Measurements from ENCODE around the gene TMEM101.
"Not testable (repeated sequence)": the region's sequence is repeated elsewhere in the genome, so short reads cannot be mapped to it uniquely, and the experiment has no call there.

Gene TMEM101

GRCh38 chr17:44014437-44015172 lies at the start of gene TMEM101:
Gene TMEM101, minus strand, starts transcription at chr17:44014963. Its CDS starts 11 bp downstream, at chr17:44014952.
- peak; percentile 89 for DNase-seq

DNA sequence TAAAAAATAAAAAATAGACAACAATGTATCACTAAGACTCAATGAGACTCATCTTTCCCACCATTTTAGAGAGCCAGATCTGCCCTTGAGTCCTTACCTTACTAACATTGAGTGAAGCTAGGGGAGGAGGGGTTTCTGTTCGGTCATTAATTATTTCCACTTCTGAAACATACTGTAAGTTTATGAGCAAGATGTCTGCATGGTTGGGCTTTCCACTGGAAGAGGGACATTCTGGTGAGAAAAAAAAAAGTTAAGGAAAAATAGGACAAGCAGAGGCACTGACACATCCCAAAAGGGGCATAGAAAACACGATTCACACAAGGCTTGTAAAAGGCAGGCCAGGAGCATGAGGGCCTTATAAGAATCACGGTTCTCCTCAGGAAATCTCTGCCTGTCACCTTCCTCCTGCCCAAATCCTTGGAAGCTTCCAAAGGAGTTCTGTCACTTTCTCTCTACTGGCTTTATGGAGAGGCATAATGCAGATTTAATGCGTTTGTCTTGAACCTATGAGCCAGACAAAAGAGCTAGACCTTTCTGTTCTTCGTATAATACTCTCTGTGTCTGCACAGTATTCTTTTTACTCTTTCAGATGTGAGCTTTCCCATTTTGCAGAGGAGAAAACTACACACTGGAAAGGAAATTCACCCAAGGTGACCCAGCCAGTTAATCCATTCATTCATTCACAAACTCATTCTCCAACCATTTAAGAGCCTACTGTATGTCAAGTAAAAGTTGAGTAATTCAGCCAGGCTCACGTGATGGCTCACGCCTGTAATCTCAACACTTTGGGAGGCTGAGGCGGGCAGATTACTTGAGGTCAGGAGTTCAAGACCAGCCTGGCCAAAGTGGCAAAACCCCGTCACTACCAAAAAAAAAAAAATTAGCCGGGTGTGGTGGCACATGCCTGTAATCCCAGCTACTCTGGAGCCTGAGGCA lies 49.2 kb upstream of the TMEM101 start:
- no peak for DNase-seq

GRCh38 chr17:44062871-44063270 lies 48.1 kb upstream of the TMEM101 start:
- DNase-seq = no peak

DNA sequence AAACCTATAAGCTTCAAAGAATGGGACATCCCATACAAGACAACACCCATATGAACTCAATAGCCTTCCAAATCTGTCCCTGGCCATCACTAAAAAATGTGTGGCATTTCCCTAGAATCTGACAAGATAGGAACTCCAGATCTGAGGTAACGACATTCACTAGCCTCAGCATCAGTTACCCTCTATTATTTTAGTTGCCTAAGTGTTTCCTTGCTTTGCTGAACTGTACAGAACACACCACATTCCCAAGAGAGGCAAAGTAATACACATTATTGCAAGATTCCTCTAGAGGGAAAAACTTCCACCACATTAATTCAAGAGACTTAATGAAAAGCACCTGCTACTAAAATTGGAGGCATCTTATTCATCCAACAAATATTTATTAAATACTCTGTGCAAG lies 46.7 kb upstream of the TMEM101 start:
- DNase-seq = no peak

DNA sequence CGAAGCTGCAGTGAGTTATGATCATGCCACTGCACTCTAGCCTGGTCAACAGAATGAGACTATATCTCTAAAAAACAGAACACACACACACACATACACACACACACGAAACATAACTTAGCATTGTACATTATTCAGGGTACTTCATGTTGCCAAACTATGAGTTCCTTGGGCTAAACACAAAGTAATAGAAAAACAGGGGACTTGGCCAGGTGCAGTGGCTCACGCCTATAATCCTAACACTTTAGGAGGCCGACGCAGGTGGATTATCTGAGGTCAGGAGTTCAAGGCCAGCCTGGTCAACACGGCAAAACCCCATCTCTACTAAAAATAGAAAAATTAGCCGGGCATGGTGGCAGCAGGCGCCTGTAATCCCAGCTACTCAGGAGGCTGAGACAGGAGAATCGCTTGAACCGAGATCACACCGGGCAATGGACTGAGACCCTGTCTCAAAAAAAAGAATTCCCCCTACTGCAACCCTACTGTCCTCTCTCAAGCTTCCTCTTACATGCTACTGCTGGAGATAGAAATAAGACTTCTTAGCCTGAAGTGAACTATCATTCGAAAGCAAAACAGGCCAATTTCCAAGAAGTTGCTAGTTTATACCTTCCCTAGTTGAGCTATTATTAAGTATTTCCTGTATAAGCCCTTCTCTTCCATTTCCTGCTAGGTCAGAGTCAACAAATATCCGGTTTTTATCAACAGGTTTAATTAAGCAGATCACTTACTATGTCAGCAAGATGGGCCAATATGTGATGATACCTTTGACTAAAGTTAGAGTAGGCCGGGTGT lies 44.5 kb upstream of the TMEM101 start:
- no peak for DNase-seq

DNA sequence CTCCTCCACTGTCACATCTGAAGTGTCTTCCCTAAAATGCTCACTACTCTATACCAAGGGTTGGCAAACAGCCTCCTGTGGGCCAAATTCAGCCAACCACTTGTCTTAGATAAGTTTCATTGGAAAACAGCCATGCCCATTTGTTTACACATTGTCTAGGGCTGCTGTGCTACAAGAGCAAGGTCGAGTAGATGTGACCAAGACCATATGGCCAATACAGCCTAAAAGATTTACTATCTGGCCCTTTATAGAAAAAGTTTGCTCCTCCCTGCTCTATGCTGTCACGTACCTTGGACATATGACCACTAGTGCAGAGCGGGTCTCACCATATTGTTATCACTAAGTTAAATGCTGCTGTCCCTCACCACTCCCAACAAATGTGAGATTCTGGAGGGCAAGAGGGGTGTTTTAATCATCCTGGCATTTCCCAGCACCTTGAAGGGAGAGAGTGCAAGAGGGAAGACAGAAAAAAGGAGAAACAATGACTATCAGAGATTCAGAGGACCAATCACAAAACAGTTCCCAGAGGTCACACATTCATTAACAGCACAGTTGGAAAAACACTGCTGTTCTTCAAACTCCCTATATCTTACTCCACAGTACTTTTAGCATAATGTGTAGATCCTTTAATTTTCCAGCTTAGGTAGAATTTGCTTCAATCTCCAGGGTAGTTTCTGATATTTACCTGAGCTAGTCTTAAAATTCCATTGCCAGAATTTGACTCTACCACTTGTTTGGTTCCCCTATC lies 38.5 kb upstream of the TMEM101 start:
- no peak for DNase-seq

DNA sequence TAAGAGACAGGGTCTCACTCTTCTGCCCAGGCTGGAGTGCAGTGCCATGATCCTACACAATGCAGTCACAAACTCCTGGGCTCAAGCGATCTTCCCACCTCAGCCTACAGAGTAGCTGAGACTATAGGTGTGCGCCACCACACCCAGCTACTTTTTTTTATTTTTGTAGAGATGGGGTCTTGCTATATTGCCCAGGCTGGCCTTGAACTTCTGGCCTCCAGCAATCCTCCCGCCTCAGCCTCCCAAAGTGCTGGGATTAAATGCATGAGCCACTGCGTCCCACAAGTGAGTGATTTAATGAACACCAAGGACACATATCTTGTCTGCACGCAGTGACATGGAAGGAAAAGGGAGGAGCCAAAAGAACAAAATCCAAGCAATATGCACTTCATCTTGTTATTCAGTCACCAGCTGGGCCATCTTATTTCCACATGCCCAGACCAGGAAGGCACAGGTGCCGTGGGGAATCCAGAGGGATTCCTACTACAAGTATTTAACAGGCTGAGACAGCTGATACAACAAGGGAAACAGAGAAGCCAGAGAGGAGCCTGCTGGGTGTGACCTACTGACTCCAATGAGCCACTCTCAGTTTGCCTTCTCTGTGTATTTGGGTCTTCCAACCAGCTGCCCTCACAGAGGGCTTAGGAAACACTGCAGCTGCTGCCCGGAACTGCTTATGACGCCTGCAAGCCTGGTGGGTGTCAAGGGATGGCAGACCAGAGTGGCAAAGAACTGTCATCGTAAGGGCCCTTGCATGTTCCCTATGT lies 34.7 kb upstream of the TMEM101 start:
- no peak for DNase-seq

- not testable (repeated sequence) for DNase-seq
These were observed 32.1 kb upstream of the TMEM101 start for GRCh38 chr17:44046893-44047292.

GRCh38 chr17:44045486-44045885 lies 30.7 kb upstream of the TMEM101 start:
- no peak for DNase-seq

DNA sequence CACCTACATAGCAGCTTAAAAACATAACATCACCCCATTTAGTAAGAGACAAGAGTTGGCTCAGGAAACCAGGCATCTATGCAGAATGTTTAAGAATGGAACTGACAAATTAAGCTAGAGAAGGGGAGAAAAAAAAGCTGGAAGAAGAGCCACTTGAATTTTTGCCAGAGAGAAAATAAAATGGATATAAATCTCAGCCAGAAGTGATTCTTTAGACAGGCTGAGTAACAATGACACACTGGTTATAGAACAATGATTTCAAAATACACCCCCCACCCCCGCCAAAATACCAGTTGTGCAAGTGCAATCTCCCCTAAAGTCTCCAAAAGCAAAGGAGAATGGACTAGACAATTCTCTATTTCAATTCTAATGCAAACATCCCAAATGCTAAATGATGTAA lies 29.3 kb upstream of the TMEM101 start:
- DNase-seq = no peak

DNA sequence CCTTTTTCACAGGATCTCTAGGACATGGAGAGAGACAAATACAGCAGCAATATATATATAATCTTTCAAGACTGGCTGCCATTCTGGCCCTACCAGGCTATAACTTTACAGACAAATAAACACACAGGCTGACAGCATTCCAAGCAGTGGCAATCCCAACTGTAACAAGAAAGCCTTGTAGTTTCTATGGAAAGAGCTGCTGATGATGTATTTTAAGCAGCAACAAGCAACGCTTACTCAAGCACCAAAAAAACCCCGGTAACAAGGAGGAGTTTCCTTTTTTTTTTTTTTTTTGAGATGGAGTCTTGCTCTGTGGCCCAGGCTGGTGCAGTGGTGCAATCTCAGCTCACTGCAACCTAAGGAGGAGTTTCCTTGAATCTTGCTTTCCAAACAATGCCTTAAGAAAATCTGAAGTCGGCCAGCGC lies 28.5 kb upstream of the TMEM101 start:
- no peak for DNase-seq

GRCh38 chr17:44039829-44040635 lies 25.3 kb upstream of the TMEM101 start:
- no peak for DNase-seq

DNA sequence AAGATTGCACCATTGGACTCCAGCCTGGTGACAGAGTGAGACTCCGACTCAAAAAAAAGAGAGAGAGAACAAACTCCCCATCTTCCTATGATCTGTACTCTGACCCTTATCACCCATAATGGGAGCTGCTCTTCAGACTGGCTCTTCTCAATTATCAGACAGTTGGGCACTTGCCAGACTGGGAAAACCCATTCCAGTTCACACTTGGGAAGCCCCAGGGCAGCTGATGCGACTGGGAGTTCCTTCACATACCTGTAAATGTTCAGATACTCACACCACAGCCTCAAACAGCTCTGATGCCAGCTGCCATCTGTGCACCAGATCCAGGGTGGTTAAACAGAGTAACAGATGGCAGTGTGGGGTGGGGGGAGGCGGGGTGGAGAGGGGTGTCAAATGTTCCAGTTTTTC lies 23.8 kb upstream of the TMEM101 start:
- no peak for DNase-seq

- DNase-seq = no peak
These were observed 22.7 kb upstream of the TMEM101 start for GRCh38 chr17:44037471-44037870.

- DNase-seq = not testable (repeated sequence)
These were observed 19.9 kb upstream of the TMEM101 start for GRCh38 chr17:44034688-44035087.

GRCh38 chr17:44033861-44034408 lies 19.2 kb upstream of the TMEM101 start:
- DNase-seq = no peak

DNA sequence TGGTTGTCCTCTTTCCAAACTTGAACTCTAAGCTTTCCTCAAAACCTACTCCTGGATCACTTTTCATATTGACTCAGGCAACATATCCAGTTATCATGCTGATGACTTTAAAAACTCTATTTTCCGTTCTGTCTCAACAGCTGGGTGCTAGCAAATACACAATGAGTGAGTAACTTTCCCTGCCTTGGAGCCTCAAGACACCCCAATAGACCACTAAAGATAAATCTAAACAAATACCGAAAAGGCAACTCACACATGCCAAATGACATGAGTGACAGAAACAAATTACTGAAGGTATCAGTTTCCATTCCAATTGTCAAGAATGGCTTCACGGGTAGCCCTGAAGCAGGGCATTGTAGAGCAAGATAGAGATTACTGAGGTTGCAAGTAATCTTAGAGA lies 15.7 kb upstream of the TMEM101 start:
- DNase-seq = no peak

DNA sequence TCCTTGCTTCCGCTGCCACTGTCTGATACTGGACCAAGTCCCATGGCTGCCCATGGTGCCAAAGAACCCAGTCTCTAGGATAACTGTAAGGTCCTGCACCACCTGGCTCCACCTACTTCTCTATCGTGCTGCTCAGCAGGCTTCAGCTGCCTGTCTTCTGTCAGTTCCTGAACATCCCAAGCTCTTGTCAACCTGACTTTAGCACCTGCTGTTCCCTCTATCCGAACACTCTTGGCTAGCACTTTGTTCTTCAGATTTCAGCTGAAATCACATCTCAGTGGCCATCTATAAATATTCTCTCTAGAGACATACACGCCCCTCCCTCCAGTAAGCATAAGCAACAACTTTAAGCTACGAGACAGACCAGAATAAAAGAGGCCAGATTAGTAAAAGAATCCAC lies 15.0 kb upstream of the TMEM101 start:
- DNase-seq = no peak

- DNase-seq = no peak
These were observed 10.1 kb upstream of the TMEM101 start for GRCh38 chr17:44024853-44025252.

DNA sequence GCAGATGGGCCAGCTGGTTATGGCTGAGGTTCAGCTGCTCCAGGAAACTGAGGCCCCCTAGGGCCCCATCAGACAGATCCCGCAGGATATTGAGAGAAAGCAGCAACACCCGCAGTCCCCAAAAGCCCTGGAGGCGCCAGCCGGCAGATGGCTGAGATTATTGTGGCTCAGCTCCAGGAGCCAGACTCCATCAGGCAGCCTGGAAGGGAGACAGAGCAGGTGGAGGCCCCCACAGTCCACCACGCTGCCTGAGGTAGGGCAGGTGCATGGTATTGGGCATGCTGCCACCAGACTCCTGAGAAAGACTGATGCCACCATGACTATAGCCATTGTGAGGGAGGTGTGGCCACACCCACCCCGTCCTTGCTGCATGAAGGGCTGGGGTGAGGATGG lies 9.5 kb upstream of the TMEM101 start:
- DNase-seq = no peak

All from activated naive CD4-positive, alpha-beta T cell treated with Interleukin-2 at 50 U/mL for 16 hours (primary cell).